ENCODE data around the gene PLPP7.
"Not testable (repeated sequence)": the region's sequence is repeated elsewhere in the genome, so short reads cannot be mapped to it uniquely, and the experiment has no call there.

Gene PLPP7

DNA sequence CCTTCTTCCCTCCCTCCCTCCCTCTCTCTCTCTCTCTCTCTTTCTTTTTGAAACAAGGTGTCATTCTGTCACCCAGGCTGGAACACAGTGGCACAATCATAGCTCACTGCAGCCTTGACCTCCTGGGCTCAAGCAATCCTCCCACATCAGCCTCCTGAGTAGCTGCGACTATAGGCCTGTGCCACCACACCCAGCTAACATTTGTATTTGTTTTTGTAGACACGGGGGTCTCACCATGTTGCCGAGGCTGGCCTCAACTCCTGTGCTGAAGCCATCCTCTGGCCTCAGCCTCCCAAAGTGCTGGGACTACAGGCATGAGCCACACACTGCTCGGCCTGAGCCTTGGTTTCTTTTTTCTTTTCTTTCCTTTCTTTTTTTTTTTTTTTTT, 45.8 kb downstream of the PLPP7 start:
- Histone ChIP-seq H3K4me3 (ENCODE audit: low read length) (no peak overlapping the region), H3K4me1 (ENCODE audit: control insufficient read depth, insufficient read depth, low read length) (no peaks in the 10 kb centered on the region), H3K9ac (ENCODE audit: low read length) (no peak overlapping the region), H3K9me3 (ENCODE audit: control insufficient read depth, low read length) (no peaks in the 10 kb centered on the region), H3K27me3 (ENCODE audit: control insufficient read depth, insufficient read depth, low read length) (no peaks in the 10 kb centered on the region), H3K36me3 (ENCODE audit: control insufficient read depth, insufficient read depth, low read length) (no peaks in the 10 kb centered on the region)

DNA sequence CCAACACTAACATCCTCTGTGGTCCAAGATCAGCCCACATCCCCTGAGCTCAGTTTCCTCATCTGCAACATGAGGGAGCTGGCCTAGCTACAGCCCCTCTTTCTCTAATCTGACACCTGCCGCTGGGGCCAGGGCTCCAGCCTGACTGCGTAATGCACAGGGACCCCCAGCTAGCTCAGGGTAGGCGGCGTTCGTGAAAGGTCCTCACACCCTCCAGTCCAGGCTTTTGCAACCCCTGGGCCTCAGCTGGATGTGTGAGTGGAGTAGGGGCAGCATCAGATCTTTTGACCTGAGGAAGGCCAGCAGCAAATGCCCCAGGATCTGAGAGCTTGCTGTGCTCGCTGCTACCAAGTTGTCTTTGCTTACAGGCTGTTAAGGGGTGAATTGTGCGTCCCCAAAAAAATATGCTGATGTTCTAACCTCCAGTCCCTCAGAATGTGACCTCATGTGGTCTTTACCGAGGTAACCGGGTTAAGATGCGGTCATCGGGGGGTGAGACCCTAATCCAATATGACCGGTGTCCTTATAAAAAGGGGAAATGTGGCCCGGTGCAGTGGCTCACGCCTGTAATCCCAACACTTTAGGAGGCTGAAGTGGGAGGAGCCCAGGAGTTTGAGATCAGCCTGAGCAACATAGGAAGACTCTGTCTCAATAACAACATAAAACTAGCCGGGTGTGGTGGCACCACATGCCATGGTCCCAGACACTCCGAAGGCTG, 47.8 kb downstream of the PLPP7 start:
- no peaks in the 10 kb centered on the region for H3K27me3 ChIP-seq (ENCODE audit: control insufficient read depth, insufficient read depth, low read length)
- H3K4me3 ChIP-seq (ENCODE audit: low read length) = no peak overlapping the region
- H3K9me3 ChIP-seq (ENCODE audit: control insufficient read depth, low read length) = no peaks in the 10 kb centered on the region
- no peaks in the 10 kb centered on the region for H3K36me3 ChIP-seq (ENCODE audit: control insufficient read depth, insufficient read depth, low read length)
- no peaks in the 10 kb centered on the region for H3K4me1 ChIP-seq (ENCODE audit: control insufficient read depth, insufficient read depth, low read length)
- H3K9ac ChIP-seq (ENCODE audit: low read length) = no peak overlapping the region

DNA sequence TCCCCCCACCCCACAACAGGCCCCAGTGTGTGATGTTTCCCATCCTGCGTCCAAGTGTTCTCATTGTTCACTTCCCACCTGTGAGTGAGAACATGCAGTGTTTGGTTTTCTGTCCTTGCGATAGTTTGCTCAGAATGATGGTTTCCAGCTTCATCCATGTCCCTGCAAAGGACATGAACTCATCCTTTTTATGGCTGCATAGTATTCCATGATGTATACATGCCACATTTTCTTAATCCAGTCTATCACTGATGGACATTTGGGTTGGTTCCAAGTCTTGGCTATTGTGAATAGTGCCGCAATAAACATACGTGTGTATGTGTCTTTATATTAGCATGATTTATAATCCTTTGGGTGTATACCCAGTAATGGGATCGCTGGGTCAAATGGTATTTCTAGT, 49.7 kb downstream of the PLPP7 start:
- H3K36me3 ChIP-seq (ENCODE audit: control insufficient read depth, insufficient read depth, low read length); H3K9me3 ChIP-seq (ENCODE audit: control insufficient read depth, low read length); H3K4me1 ChIP-seq (ENCODE audit: control insufficient read depth, insufficient read depth, low read length); H3K27me3 ChIP-seq (ENCODE audit: control insufficient read depth, insufficient read depth, low read length); H3K9ac ChIP-seq (ENCODE audit: low read length); H3K4me3 ChIP-seq (ENCODE audit: low read length): not testable (repeated sequence)

DNA sequence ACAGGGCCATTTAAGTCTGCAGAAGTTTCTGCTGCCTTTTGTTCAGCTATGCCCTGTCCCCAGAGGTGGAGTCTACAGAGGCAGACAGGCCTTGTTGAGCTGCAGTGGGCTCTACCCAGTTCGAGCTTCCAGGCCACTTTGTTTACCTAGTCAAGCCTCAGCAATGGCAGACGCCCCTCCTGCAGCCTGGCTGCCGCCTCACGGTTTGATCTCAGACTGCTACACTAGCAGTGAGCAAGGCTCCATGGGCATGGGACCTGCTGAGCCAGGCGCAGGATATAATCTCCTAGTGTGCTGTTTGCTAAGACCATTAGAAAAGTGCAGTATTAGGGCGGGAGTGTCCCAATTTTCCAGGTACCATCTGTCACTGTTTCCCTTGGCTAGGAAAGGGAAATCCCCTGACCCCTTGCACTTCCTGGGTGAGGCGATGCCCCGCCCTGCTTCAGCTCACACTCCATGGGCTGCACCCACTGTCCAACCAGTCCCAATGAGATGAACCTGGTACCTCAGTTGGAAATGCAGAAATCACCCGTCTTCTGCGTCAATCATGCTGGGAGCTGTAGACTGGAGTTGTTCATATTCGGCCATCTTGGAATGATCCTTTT, 55.5 kb downstream of the PLPP7 start:
- not testable (repeated sequence) for H3K4me1 ChIP-seq (ENCODE audit: control insufficient read depth, insufficient read depth, low read length); H3K27me3 ChIP-seq (ENCODE audit: control insufficient read depth, insufficient read depth, low read length); H3K4me3 ChIP-seq (ENCODE audit: low read length); H3K9me3 ChIP-seq (ENCODE audit: control insufficient read depth, low read length); H3K9ac ChIP-seq (ENCODE audit: low read length); H3K36me3 ChIP-seq (ENCODE audit: control insufficient read depth, insufficient read depth, low read length)

DNA sequence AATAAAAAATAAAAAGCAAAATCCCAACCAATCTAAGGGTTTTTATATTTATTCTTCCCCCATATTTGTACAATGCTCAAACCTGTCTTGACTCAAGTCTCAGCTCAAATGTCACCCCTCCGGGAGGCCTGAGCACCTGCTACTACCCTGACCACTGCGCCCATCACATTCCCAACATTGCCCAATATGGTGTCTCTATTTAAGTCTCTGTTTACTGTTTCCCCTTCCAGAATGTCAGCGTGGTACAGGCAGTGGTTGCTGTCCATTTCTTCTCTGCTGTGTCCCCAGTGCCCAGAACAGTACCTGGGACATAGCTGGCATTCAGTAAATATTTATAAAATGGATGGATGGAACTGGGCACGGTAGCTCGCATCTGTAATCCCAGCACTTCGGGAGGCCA, 57.0 kb downstream of the PLPP7 start:
- no peaks in the 10 kb centered on the region for H3K27me3 ChIP-seq (ENCODE audit: control insufficient read depth, insufficient read depth, low read length)
- H3K9me3 ChIP-seq (ENCODE audit: control insufficient read depth, low read length) = no peaks in the 10 kb centered on the region
- H3K36me3 ChIP-seq (ENCODE audit: control insufficient read depth, insufficient read depth, low read length) = no peaks in the 10 kb centered on the region
- H3K4me1 ChIP-seq (ENCODE audit: control insufficient read depth, insufficient read depth, low read length) = peaks cover 19% of the 10 kb centered on the region
- H3K9ac ChIP-seq (ENCODE audit: low read length) = no peak overlapping the region
- no peak overlapping the region for H3K4me3 ChIP-seq (ENCODE audit: low read length)

DNA sequence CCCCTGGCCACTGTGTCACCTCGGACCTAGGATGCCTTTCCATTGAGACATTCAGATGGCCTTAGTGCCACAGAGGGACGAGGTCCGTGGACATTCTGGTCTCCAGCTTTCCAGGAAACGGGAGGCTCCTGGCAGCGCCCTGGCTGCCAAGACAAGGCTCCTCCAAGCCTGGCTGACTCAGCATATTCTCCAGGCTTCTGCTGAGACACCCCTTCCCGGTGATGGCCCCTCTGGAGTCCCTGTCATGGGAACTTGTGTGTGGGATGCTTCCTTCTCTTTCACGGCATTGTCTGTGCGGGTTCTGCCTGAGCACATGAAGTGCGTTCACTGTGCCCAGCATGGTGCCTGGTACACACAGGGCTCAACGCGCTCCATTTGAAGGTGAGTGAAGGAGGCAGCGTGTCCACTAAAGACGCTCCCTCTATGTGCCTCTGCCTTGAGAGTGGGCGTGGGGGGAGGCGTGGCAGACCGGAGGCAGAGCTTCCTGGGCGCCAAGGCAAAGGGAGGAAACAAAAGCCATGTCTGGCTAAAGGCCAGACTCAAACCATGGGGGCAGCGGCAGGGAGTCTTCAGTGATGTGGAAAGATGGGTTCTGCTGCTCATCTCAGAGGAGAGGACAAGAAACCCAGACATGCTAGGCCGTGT, 58.0 kb downstream of the PLPP7 start:
- Histone ChIP-seq H3K4me1 (ENCODE audit: control insufficient read depth, insufficient read depth, low read length) (peaks cover 19% of the 10 kb centered on the region), H3K27me3 (ENCODE audit: control insufficient read depth, insufficient read depth, low read length) (no peaks in the 10 kb centered on the region), H3K9ac (ENCODE audit: low read length) (no peak overlapping the region), H3K9me3 (ENCODE audit: control insufficient read depth, low read length) (no peaks in the 10 kb centered on the region), H3K36me3 (ENCODE audit: control insufficient read depth, insufficient read depth, low read length) (no peaks in the 10 kb centered on the region), H3K4me3 (ENCODE audit: low read length) (no peak overlapping the region)

DNA sequence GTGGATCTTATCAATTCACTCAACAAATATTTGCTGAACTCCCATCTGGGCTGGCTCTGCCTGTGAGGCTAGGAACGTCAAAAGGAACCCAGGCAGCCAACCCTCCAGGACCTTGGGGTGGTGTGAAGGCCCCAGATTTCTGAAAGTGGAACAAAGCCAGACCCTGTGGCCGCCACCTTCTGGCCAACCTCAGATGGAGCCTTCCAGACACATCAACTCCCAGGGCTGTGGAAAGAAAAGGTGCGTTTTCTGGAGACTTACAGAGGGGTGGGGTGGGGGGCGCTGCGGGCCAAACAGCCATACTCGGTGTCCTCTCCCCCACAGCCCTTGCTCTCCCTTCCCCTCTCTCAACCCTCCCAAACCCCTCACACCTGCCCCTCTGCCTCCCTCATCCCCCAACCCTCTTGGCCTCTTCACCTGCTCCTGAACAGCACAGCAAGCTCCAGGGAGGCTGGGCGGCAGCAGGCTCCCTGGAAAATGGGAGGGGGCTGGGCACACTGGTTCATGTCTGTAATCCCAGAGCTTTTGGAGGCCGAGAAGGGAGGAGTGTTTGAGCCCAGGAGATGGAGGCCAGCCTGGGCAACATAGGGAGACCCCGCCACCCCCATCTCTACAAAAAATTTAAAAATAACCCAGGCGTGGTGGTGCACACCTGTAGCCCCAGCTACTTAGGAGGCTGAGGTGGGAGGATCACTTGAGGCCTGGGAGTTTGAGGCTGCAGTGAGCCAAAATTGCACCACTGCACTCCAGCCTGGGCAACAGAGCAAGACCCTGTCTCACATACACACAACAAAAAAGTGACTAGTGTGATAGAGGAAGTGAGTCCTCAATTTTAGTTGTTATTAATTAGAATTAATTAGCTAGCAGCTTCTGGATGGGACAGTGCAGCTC, 59.4 kb downstream of the PLPP7 start:
- Histone ChIP-seq H3K36me3 (ENCODE audit: control insufficient read depth, insufficient read depth, low read length) (no peaks in the 10 kb centered on the region), H3K27me3 (ENCODE audit: control insufficient read depth, insufficient read depth, low read length) (no peaks in the 10 kb centered on the region), H3K9me3 (ENCODE audit: control insufficient read depth, low read length) (no peaks in the 10 kb centered on the region), H3K9ac (ENCODE audit: low read length) (no peak overlapping the region), H3K4me3 (ENCODE audit: low read length) (no peak overlapping the region), H3K4me1 (ENCODE audit: control insufficient read depth, insufficient read depth, low read length) (peaks cover 19% of the 10 kb centered on the region)

DNA sequence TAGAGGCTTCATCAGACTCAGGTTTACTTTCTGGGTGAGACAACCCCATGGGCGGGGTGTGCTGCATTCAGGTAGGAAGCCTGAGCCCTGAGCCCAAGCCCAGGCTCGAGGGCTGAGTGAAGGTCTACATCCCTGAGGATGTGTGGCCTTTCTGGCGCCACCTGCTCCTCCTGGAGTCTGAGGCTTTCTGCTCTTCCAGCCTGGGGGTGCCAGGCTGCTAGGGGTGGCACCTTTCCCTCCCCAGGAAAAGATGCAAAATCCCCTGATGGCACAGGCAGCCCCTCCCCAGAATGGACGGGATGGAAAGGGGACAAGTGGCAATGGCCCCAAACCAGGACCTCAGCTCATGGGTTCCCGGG, 60.0 kb downstream of the PLPP7 start:
- Histone ChIP-seq H3K4me3 (ENCODE audit: low read length) (no peak overlapping the region), H3K27me3 (ENCODE audit: control insufficient read depth, insufficient read depth, low read length) (no peaks in the 10 kb centered on the region), H3K9ac (ENCODE audit: low read length) (peak overlapping the region; percentile 5), H3K4me1 (ENCODE audit: control insufficient read depth, insufficient read depth, low read length) (peaks cover 19% of the 10 kb centered on the region), H3K36me3 (ENCODE audit: control insufficient read depth, insufficient read depth, low read length) (no peaks in the 10 kb centered on the region), H3K9me3 (ENCODE audit: control insufficient read depth, low read length) (no peaks in the 10 kb centered on the region)

DNA sequence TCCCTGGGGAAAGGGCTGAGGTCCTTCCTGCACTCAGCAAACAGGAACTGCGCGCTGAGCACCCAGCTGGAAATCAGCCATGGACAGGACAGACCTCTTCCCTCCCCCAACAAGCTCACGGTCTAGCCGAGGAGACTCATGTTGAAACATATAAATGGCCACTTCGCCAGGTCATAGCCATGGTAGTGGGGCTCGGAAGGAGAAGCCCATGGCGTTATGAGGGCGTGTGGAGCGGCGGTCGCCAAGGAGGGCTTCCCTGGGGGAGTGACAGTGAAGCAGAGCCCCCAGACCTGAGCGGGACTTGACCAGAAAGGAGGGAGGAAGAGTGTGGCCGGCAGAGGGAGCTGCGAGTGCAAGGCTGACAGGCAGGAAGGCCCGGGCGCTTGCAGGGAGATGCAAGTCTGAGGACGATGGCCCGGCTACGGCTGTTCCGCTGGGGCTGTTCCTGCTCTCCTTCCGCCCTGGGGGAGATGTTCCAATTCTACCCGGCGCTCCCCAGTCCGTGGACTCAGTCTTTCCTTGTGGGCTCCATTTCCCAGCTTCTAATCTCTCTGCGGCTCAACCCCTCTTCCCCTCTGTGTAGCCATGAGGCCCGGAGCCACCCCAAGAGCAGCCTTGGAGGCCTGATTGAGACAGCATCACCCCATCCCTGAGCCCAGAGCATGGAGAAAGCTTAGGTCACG, 60.5 kb downstream of the PLPP7 start:
- no peaks in the 10 kb centered on the region for H3K36me3 ChIP-seq (ENCODE audit: control insufficient read depth, insufficient read depth, low read length)
- H3K27me3 ChIP-seq (ENCODE audit: control insufficient read depth, insufficient read depth, low read length) = no peaks in the 10 kb centered on the region
- H3K9me3 ChIP-seq (ENCODE audit: control insufficient read depth, low read length) = no peaks in the 10 kb centered on the region
- peaks cover 19% of the 10 kb centered on the region for H3K4me1 ChIP-seq (ENCODE audit: control insufficient read depth, insufficient read depth, low read length)
- peak overlapping the region; percentile 5 for H3K9ac ChIP-seq (ENCODE audit: low read length)
- no peak overlapping the region for H3K4me3 ChIP-seq (ENCODE audit: low read length)

DNA sequence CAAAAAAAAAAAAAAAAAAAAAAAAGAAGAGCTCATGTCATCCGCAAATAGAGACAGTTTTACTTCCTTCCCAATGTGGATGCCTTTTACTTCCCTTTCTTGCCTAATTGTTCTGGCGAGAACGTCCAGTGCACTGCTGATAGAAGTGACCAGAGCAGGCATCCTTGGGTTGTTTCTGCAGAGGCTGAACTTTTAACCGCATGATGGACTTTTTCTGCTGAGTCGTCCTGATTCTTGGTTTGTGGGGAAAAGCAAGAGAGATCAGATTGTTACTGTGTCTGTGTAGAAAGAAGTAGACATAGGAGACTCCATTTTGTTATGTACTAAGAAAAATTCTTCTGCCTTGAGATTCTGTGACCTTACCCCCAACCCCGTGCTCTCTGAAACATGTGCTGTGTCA, 67.0 kb downstream of the PLPP7 start:
- not testable (repeated sequence) for H3K9me3 ChIP-seq (ENCODE audit: control insufficient read depth, low read length); H3K9ac ChIP-seq (ENCODE audit: low read length); H3K27me3 ChIP-seq (ENCODE audit: control insufficient read depth, insufficient read depth, low read length); H3K4me1 ChIP-seq (ENCODE audit: control insufficient read depth, insufficient read depth, low read length); H3K4me3 ChIP-seq (ENCODE audit: low read length); H3K36me3 ChIP-seq (ENCODE audit: control insufficient read depth, insufficient read depth, low read length)

DNA sequence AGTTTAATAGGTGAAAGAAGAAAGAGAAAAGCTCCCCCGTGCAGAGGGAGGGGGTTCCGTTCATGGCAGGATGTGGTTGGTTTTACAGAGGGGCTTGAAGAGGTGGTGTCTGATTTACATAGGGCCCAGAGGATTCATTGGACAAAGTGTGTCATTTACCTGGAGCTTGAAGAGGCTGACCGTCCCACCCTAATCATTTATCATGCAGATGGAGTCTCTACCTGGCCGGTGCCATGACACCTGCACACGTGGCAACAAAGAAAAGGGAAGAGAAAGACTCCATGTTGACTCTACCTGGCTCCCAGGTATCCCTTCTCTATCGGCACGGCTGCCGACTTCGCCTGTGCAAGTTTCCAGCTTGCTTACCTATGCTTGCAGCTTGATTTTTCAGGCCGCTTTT, 69.0 kb downstream of the PLPP7 start:
- Histone ChIP-seq H3K4me3 (ENCODE audit: low read length) (no peak overlapping the region), H3K27me3 (ENCODE audit: control insufficient read depth, insufficient read depth, low read length) (no peaks in the 10 kb centered on the region), H3K4me1 (ENCODE audit: control insufficient read depth, insufficient read depth, low read length) (peaks cover 9% of the 10 kb centered on the region), H3K36me3 (ENCODE audit: control insufficient read depth, insufficient read depth, low read length) (no peaks in the 10 kb centered on the region), H3K9me3 (ENCODE audit: control insufficient read depth, low read length) (no peaks in the 10 kb centered on the region), H3K9ac (ENCODE audit: low read length) (no peak overlapping the region)
